ENCODE results near the gene OR6X1. TPM values are rescaled to one million over a fixed set of nuclear protein-coding genes. Genes with fewer than 3 reads are reported as not detected.

The OR6X1 gene
- total and polyA plus RNA-seq, 2 experiments from 2014 or later: not detected

- H3K4me1 ChIP-seq (ENCODE audit: insufficient read depth): 0 out of 2 replicates have a peak, but pooled peaks cover 7% of the 10 kb centered on the region
- DNase-seq (ENCODE audit: low spot score): peak; percentile 85
- no peaks in the 10 kb centered on the region for H3K27me3 ChIP-seq (ENCODE audit: insufficient read depth)
- no peak overlapping the region for H3K4me2 ChIP-seq
- Mint-ChIP-seq H3K9me3 (no peaks in the 10 kb centered on the region; the same call in 2 of the 3 replicates), H3K27me3 (ENCODE audit: insufficient read depth, low read depth, poor library complexity) (peaks cover 8% of the 10 kb centered on the region), H3K27ac (no peak overlapping the region), H3K4me1 (peaks cover 7% of the 10 kb centered on the region), H3K36me3 (ENCODE audit: low read depth) (no peaks in the 10 kb centered on the region), H3K4me3 (no peak overlapping the region)
- TF ChIP-seq ZNF114 (CRISPR knock-in tag; IDR thresholded peaks at IDR 0.05): no peak
- TF ChIP-seq EZH2 (IDR thresholded peaks at IDR 0.05; ENCODE audit: low read depth, unreplicated experiment): no peak
- TF ChIP-seq CTCF (conservative IDR thresholded peaks at IDR 0.05; ENCODE audit: low read depth in 2 of 2): peak; percentile 94 to 97
- no peaks in the 10 kb centered on the region for H3K9me2 ChIP-seq (ENCODE audit: insufficient read depth)
- ATAC-seq: peak; percentile 81
- H3F3A ChIP-seq (replicated peaks; ENCODE audit: low read depth): no peaks in the 10 kb centered on the region
- no peak overlapping the region for H3K4me3 ChIP-seq
- H3K27ac ChIP-seq (ENCODE audit: low read depth): no peak overlapping the region
- H4K20me1 ChIP-seq (replicated peaks; ENCODE audit: insufficient read depth): no peaks in the 10 kb centered on the region
- H3K79me2 ChIP-seq (replicated peaks; ENCODE audit: insufficient read depth): no peaks in the 10 kb centered on the region
- no peaks in the 10 kb centered on the region for H3K36me3 ChIP-seq (ENCODE audit: insufficient read depth)
- H2AFZ ChIP-seq: no peak overlapping the region
These were observed 46.6 kb downstream of the OR6X1 start for GRCh38 chr11:123707606-123708205.

- Histone ChIP-seq H3F3A (replicated peaks; ENCODE audit: low read depth) (no peaks in the 10 kb centered on the region), H3K4me2 (no peak overlapping the region), H4K20me1 (replicated peaks; ENCODE audit: insufficient read depth) (no peaks in the 10 kb centered on the region), H3K27me3 (ENCODE audit: insufficient read depth) (no peaks in the 10 kb centered on the region), H2AFZ (no peak overlapping the region), H3K4me3 (no peak overlapping the region), H3K9me2 (ENCODE audit: insufficient read depth) (no peaks in the 10 kb centered on the region), H3K36me3 (ENCODE audit: insufficient read depth) (no peaks in the 10 kb centered on the region), H3K79me2 (replicated peaks; ENCODE audit: insufficient read depth) (no peaks in the 10 kb centered on the region), H3K27ac (ENCODE audit: low read depth) (no peak overlapping the region), H3K4me1 (ENCODE audit: insufficient read depth) (0 out of 2 replicates have a peak, but pooled peaks cover 7% of the 10 kb centered on the region)
- Mint-ChIP-seq H3K36me3 (ENCODE audit: low read depth) (no peaks in the 10 kb centered on the region), H3K9me3 (no peaks in the 10 kb centered on the region), H3K27ac (no peak overlapping the region), H3K4me3 (no peak overlapping the region), H3K27me3 (ENCODE audit: insufficient read depth, low read depth, poor library complexity) (peaks cover 6% of the 10 kb centered on the region), H3K4me1 (peaks cover 7% of the 10 kb centered on the region)
- DNase-seq (ENCODE audit: low spot score) (no peak), ATAC-seq (no peak)
- TF ChIP-seq JUNB (IDR thresholded peaks at IDR 0.05; ENCODE audit: unreplicated experiment) (no peak), STAT1 (IDR thresholded peaks at IDR 0.05; ENCODE audit: unreplicated experiment) (no peak), NANOG (IDR thresholded peaks at IDR 0.05; ENCODE audit: borderline replicate concordance) (no peak), REST (IDR thresholded peaks at IDR 0.05; ENCODE audit: unreplicated experiment) (no peak), POLR2AphosphoS5 (IDR thresholded peaks at IDR 0.05; ENCODE audit: low read depth) (no peak)
- TF ChIP-seq, protein P1, sequence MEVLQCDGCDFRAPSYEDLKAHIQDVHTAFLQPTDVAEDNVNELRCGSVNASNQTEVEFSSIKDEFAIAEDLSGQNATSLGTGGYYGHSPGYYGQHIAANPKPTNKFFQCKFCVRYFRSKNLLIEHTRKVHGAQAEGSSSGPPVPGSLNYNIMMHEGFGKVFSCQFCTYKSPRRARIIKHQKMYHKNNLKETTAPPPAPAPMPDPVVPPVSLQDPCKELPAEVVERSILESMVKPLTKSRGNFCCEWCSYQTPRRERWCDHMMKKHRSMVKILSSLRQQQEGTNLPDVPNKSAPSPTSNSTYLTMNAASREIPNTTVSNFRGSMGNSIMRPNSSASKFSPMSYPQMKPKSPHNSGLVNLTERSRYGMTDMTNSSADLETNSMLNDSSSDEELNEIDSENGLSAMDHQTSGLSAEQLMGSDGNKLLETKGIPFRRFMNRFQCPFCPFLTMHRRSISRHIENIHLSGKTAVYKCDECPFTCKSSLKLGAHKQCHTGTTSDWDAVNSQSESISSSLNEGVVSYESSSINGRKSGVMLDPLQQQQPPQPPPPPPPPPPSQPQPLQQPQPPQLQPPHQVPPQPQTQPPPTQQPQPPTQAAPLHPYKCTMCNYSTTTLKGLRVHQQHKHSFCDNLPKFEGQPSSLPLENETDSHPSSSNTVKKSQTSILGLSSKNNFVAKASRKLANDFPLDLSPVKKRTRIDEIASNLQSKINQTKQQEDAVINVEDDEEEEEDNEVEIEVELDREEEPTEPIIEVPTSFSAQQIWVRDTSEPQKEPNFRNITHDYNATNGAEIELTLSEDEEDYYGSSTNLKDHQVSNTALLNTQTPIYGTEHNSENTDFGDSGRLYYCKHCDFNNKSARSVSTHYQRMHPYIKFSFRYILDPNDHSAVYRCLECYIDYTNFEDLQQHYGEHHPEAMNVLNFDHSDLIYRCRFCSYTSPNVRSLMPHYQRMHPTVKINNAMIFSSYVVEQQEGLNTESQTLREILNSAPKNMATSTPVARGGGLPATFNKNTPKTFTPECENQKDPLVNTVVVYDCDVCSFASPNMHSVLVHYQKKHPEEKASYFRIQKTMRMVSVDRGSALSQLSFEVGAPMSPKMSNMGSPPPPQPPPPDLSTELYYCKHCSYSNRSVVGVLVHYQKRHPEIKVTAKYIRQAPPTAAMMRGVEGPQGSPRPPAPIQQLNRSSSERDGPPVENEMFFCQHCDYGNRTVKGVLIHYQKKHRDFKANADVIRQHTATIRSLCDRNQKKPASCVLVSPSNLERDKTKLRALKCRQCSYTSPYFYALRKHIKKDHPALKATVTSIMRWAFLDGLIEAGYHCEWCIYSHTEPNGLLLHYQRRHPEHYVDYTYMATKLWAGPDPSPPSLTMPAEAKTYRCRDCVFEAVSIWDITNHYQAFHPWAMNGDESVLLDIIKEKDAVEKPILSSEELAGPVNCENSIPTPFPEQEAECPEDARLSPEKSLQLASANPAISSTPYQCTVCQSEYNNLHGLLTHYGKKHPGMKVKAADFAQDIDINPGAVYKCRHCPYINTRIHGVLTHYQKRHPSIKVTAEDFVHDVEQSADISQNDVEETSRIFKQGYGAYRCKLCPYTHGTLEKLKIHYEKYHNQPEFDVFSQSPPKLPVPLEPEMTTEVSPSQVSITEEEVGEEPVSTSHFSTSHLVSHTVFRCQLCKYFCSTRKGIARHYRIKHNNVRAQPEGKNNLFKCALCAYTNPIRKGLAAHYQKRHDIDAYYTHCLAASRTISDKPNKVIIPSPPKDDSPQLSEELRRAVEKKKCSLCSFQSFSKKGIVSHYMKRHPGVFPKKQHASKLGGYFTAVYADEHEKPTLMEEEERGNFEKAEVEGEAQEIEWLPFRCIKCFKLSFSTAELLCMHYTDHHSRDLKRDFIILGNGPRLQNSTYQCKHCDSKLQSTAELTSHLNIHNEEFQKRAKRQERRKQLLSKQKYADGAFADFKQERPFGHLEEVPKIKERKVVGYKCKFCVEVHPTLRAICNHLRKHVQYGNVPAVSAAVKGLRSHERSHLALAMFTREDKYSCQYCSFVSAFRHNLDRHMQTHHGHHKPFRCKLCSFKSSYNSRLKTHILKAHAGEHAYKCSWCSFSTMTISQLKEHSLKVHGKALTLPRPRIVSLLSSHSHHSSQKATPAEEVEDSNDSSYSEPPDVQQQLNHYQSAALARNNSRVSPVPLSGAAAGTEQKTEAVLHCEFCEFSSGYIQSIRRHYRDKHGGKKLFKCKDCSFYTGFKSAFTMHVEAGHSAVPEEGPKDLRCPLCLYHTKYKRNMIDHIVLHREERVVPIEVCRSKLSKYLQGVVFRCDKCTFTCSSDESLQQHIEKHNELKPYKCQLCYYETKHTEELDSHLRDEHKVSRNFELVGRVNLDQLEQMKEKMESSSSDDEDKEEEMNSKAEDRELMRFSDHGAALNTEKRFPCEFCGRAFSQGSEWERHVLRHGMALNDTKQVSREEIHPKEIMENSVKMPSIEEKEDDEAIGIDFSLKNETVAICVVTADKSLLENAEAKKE (CRISPR knock-in tag; IDR thresholded peaks at IDR 0.05): no peak
These were observed 47.1 kb downstream of the OR6X1 start for GRCh38 chr11:123707206-123707605.

Data from GM23338 (cell line).